OCI-LY7 (cell line): ENCODE data around the gene HAVCR1. TPM values are rescaled to one million over a fixed set of nuclear protein-coding genes. Genes with fewer than 3 reads are reported as not detected.

Experiments used
- BruUV-seq: library from RNA; stranded (reverse); fragments of 400-500 nt; replicated peaks from 2 replicates; lab custom pipeline; 2021; lab: Mats Ljungman, UMichigan
- CTCF ChIA-PET: fragments of 300-600 bp; sonication (Branson Sonifier 250); formaldehyde crosslinking; loops from one replicate; lab custom pipeline; 2022; ENCODE audit warnings: antibody characterized with exemption; ENCODE audit not compliant: unreplicated experiment; lab: Charles Lee
- POLR2A ChIA-PET: fragments of 300-600 bp; sonication (Branson Sonifier 250); formaldehyde crosslinking; loops from one replicate; lab custom pipeline; 2022; ENCODE audit warnings: antibody characterized with exemption; lab: Charles Lee
- DNase-seq: peaks from one replicate; pipeline ENCODE4 v3.0.0-alpha.2; 2015; ENCODE audit warnings: low spot score
- H2AFZ ChIP-seq: fragments of 200-600 bp; sonication (generic), shearing (Covaris generic); 2 replicates; pipeline ENCODE4 v1.6.1; 2014; ENCODE audit warnings: mild to moderate bottlenecking, antibody characterized with exemption, low read length, moderate library complexity
- H3K27ac ChIP-seq: fragments of 200-600 bp; sonication (generic); 2 replicates; pipeline ENCODE4 v1.5.1; 2014; ENCODE audit warnings: mixed run types, low read depth, mild to moderate bottlenecking, moderate library complexity, low read length, inconsistent platforms; ENCODE audit not compliant: poor library complexity, severe bottlenecking
- H3K36me3 ChIP-seq: fragments of 200-600 bp; sonication (generic); 2 replicates; pipeline ENCODE4 v1.6.1; 2014; ENCODE audit warnings: mild to moderate bottlenecking, antibody characterized with exemption, low read length, moderate library complexity, mixed read lengths; ENCODE audit not compliant: insufficient read depth
- H3K4me1 ChIP-seq: fragments of 200-600 bp; sonication (generic); 2 replicates; pipeline ENCODE4 v1.5.1; 2014; ENCODE audit warnings: mild to moderate bottlenecking, low read length; ENCODE audit not compliant: insufficient read depth, poor library complexity, severe bottlenecking
- H3K4me2 ChIP-seq: fragments of 200-600 bp; sonication (generic); 2 replicates; pipeline ENCODE4 v1.6.1; 2014; ENCODE audit warnings: mild to moderate bottlenecking, low read length
- H3K4me3 ChIP-seq: fragments of 200-600 bp; sonication (generic); 2 replicates; pipeline ENCODE4 v1.5.1; 2014; ENCODE audit warnings: mild to moderate bottlenecking, low read depth, low read length; ENCODE audit not compliant: poor library complexity, severe bottlenecking
- H3K79me2 ChIP-seq: fragments of 200-600 bp; sonication (generic); 2 replicates; pipeline ENCODE4 v1.6.1; 2016; ENCODE audit warnings: low read depth, mild to moderate bottlenecking, low read length, moderate library complexity, mixed read lengths; ENCODE audit not compliant: insufficient read depth
- H3K9me2 ChIP-seq: fragments of 200-600 bp; sonication (generic); 2 replicates; pipeline ENCODE4 v1.6.1; 2016; ENCODE audit warnings: mild to moderate bottlenecking, low read length, mixed read lengths; ENCODE audit not compliant: insufficient read depth
- H3K9me3 ChIP-seq: fragments of 200-600 bp; sonication (generic); 2 replicates; pipeline ENCODE4 v1.6.1; 2014; ENCODE audit warnings: mild to moderate bottlenecking, mixed run types, low read length, mixed read lengths
- H4K20me1 ChIP-seq: fragments of 200-600 bp; sonication (generic); 2 replicates; pipeline ENCODE4 v1.6.1; 2014; ENCODE audit warnings: mild to moderate bottlenecking, antibody characterized with exemption, low read length, moderate library complexity, mixed read lengths; ENCODE audit not compliant: insufficient read depth
- EZH2phosphoT487 ChIP-seq: fragments of 200-600 bp; sonication (generic); IDR thresholded peaks from 2 replicates; pipeline ENCODE4 v1.6.1; 2018; ENCODE audit warnings: low read depth, borderline replicate concordance, mild to moderate bottlenecking, mixed run types, antibody characterized with exemption, low read length, moderate library complexity, mixed read lengths
- intact Hi-C: fragments of 100-400 bp; cut with micrococcal nuclease; formaldehyde crosslinking; loops from one replicate; pipeline ENCODE4 v1.10.0; 2022; ENCODE audit not compliant: unreplicated experiment
- total RNA-seq, 2 experiments: library from RNA; depleted of rRNA in 1 of 2; stranded (reverse); fragments of >200 nt in 1 of 2; shearing (Covaris generic) in 1 of 2; gene quantifications; 2 replicates each; pipeline ENCODE4 v1.2.3, GENCODE V29; 2014 to 2022
- TF ChIP-seq, protein P1 (sequence below): fragments of 200-600 bp; sonication (generic); conservative IDR thresholded peaks from 2 replicates; pipeline ENCODE4 v1.5.1; 2014; ENCODE audit warnings: mild to moderate bottlenecking, antibody characterized with exemption, low read length, moderate library complexity, mixed read lengths

Gene HAVCR1
- total RNA-seq, 2 experiments from 2014 or later: not detected

DNA sequence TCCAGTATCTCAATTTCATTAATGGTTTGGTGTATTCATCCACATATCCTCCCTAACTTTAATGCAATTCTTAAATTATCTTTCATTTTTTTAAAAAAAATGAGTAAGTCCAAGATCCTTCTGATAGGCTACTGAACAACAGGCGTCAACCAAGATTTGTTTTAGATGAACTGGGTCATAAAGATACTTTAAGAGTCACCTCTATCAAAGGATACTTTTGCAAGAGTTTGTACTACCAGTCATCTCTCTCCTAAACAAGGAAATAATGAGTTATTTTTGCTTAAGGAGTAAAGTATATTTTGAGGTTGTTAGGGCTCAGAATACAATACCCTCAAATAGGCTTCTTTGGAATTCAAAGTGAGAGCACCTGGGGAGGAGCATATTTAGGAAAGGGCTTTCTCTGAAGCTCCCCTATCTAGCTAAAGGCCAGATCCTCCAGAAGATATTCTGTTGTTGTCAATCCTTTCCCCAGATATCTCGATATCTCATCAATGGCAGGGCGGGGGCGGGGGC, 25.8 kb downstream of the HAVCR1 start:
- H3K9me2 ChIP-seq: no peaks in the 10 kb centered on the region
- no peak for DNase-seq
- peaks cover 36% of the 10 kb centered on the region for H3K4me1 ChIP-seq
- H3K9me3 ChIP-seq: no peaks in the 10 kb centered on the region
- H3K79me2 ChIP-seq: no peaks in the 10 kb centered on the region
- no peaks in the 10 kb centered on the region for H4K20me1 ChIP-seq
- POLR2A ChIA-PET: interaction anchor here (0.9 kb wide), 1 partner anchor 81 kb away, joined by 3 read pairs; no protein-coding TSS in a partner anchor
- TF ChIP-seq, protein P1, sequence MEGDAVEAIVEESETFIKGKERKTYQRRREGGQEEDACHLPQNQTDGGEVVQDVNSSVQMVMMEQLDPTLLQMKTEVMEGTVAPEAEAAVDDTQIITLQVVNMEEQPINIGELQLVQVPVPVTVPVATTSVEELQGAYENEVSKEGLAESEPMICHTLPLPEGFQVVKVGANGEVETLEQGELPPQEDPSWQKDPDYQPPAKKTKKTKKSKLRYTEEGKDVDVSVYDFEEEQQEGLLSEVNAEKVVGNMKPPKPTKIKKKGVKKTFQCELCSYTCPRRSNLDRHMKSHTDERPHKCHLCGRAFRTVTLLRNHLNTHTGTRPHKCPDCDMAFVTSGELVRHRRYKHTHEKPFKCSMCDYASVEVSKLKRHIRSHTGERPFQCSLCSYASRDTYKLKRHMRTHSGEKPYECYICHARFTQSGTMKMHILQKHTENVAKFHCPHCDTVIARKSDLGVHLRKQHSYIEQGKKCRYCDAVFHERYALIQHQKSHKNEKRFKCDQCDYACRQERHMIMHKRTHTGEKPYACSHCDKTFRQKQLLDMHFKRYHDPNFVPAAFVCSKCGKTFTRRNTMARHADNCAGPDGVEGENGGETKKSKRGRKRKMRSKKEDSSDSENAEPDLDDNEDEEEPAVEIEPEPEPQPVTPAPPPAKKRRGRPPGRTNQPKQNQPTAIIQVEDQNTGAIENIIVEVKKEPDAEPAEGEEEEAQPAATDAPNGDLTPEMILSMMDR: no peak
- no peak for TF ChIP-seq EZH2phosphoT487
- no peaks in the 10 kb centered on the region for H3K36me3 ChIP-seq
- H3K4me3 ChIP-seq: no peak overlapping the region
- CTCF ChIA-PET: no interaction called here
- H3K4me2 ChIP-seq: no peak overlapping the region
- H3K27ac ChIP-seq: no peak overlapping the region
- intact Hi-C loops: no loop called here
- BruUV-seq: no TSS peak
- H2AFZ ChIP-seq: 0 out of 2 replicates have a peak overlapping the region, but pooled peaks have one; percentile 3

DNA sequence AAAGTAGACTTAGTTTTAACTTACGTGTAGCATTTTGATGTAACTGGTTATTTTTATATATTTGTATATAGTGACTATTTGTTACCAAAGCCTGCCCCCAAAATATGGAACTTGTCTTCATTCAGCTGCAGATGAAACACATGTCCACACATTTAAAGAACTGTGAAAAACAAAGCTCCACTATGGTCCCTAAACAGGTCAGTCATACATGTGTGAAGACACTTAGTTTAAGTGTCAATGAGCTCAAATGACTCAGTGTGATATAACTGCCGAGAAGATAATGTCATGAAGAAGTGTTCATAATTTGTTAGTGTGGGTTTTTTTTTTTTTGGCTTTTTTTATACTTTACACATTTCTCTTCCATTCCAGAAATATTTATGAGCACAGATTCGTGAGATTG, 28.2 kb downstream of the HAVCR1 start:
- POLR2A ChIA-PET: interaction anchor here (0.6 to 1.3 kb wide), 6 partner anchors 20 to 142 kb away, joined by 3 to 4 read pairs (median 3); no protein-coding TSS in a partner anchor

More for the DNA sequence above, 28.2 kb downstream of the HAVCR1 start:
- CTCF ChIA-PET: no interaction called here
- Histone ChIP-seq H3K79me2 (no peaks in the 10 kb centered on the region), H4K20me1 (no peaks in the 10 kb centered on the region), H3K9me3 (no peaks in the 10 kb centered on the region), H3K9me2 (no peaks in the 10 kb centered on the region), H3K4me1 (peaks cover 43% of the 10 kb centered on the region), H3K4me3 (no peak overlapping the region), H3K27ac (no peak overlapping the region), H2AFZ (peak overlapping the region; percentile 68; the same call in 1 of the 2 replicates), H3K36me3 (no peaks in the 10 kb centered on the region), H3K4me2 (no peak overlapping the region)
- BruUV-seq: no TSS peak
- no peak for DNase-seq
- no peak for TF ChIP-seq EZH2phosphoT487
- TF ChIP-seq, protein P1: no peak
- intact Hi-C loops: no loop called here
